IMR-90 (cell line): ENCODE results near the gene ADGRF1. TPM values are rescaled to one million over a fixed set of nuclear protein-coding genes. Genes with fewer than 3 reads are reported as not detected.

ENCODE experiments used
- ATAC-seq: fragments of 200-7000 bp; cut with Tn5 transposase; 2 replicates; pipeline ENCODE4 v1.9.1; 2020; ENCODE audit warnings: low read depth, mild to moderate bottlenecking, moderate library complexity
- BruUV-seq: library from RNA; stranded (reverse); fragments of 400-500 nt; replicated peaks from 2 replicates; lab custom pipeline; 2021; lab: Mats Ljungman, UMichigan
- CTCF ChIA-PET: fragments of 300-600 bp; formaldehyde crosslinking; extraction: SDS; loops from one replicate; lab custom pipeline; 2021; ENCODE audit warnings: antibody characterized with exemption; lab: Yijun Ruan, JAX
- POLR2A ChIA-PET: fragments of 300-600 bp; sonication (Branson Sonifier 250); formaldehyde crosslinking; loops from one replicate; lab custom pipeline; 2022; ENCODE audit warnings: antibody characterized with exemption; ENCODE audit not compliant: unreplicated experiment; lab: Charles Lee
- DNase-seq: peaks from one replicate; pipeline ENCODE4 v3.0.0; 2013
- H2AFZ ChIP-seq: replicated peaks from 2 replicates; pipeline ENCODE3; 2013; ENCODE audit warnings: low read length, mild to moderate bottlenecking; ENCODE audit not compliant: poor library complexity
- H2AK5ac ChIP-seq: 2 replicates; pipeline ENCODE4 v1.6.1; 2013; ENCODE audit warnings: low read depth, low read length, inconsistent platforms
- H2AK9ac ChIP-seq: replicated peaks from 2 replicates; pipeline ENCODE3; 2013; ENCODE audit warnings: mild to moderate bottlenecking, low read depth, low read length, moderate library complexity; ENCODE audit not compliant: poor library complexity
- H2BK120ac ChIP-seq: 2 replicates; pipeline ENCODE4 v1.6.1; 2013; ENCODE audit warnings: low read depth, low read length, inconsistent platforms
- H2BK15ac ChIP-seq: 3 replicates; pipeline ENCODE4 v1.6.1; 2013; ENCODE audit warnings: low read depth, low read length, inconsistent platforms
- H2BK20ac ChIP-seq: 2 replicates; pipeline ENCODE4 v1.6.1; 2013; ENCODE audit warnings: low read depth, mild to moderate bottlenecking, inconsistent platforms, low read length, moderate library complexity
- H2BK5ac ChIP-seq: 2 replicates; pipeline ENCODE4 v1.6.1; 2013; ENCODE audit warnings: mild to moderate bottlenecking, low read depth, low read length, inconsistent platforms; ENCODE audit not compliant: poor library complexity, severe bottlenecking
- H3K14ac ChIP-seq: replicated peaks from 2 replicates; pipeline ENCODE4 v1.6.1; 2013; ENCODE audit warnings: low read depth, low read length, inconsistent platforms
- H3K18ac ChIP-seq: 2 replicates; pipeline ENCODE4 v1.6.1; 2013; ENCODE audit warnings: low read depth, low read length, control low read depth
- H3K23ac ChIP-seq: 2 replicates; pipeline ENCODE4 v1.6.1; 2013; ENCODE audit warnings: low read depth, low read length, inconsistent platforms
- H3K27ac ChIP-seq: 2 replicates; pipeline ENCODE4 v1.5.1; 2013; ENCODE audit warnings: mild to moderate bottlenecking, control low read depth, low read length; ENCODE audit not compliant: insufficient read depth
- H3K27me3 ChIP-seq: 2 replicates; pipeline ENCODE4 v1.6.1; 2013; ENCODE audit warnings: low read length; ENCODE audit not compliant: control insufficient read depth, insufficient read depth
- H3K36me3 ChIP-seq: 2 replicates; pipeline ENCODE4 v1.6.1; 2013; ENCODE audit warnings: low read length, mixed read lengths; ENCODE audit not compliant: control insufficient read depth, insufficient read depth
- H3K4ac ChIP-seq: 2 replicates; pipeline ENCODE4 v1.6.1; 2013; ENCODE audit warnings: low read depth, low read length, inconsistent platforms
- H3K4me1 ChIP-seq: 2 replicates; pipeline ENCODE4 v1.6.1; 2013; ENCODE audit warnings: low read length, mixed read lengths; ENCODE audit not compliant: control insufficient read depth, insufficient read depth
- H3K4me2 ChIP-seq: 2 replicates; pipeline ENCODE4 v1.6.1; 2013; ENCODE audit warnings: low read depth, mild to moderate bottlenecking, control low read depth, low read length, moderate library complexity
- H3K4me3 ChIP-seq: 2 replicates; pipeline ENCODE4 v1.5.1; 2013; ENCODE audit warnings: low read depth, mild to moderate bottlenecking, control low read depth, low read length, moderate library complexity; ENCODE audit not compliant: insufficient read depth
- H3K56ac ChIP-seq: 2 replicates; pipeline ENCODE4 v1.6.1; 2013; ENCODE audit warnings: low read length, inconsistent platforms; ENCODE audit not compliant: insufficient read depth; ENCODE audit errors: extremely low read depth
- H3K79me1 ChIP-seq, 2 experiments: 2 replicates each; pipeline ENCODE4 v1.6.1; 2013; ENCODE audit warnings: low read length in 2 of 2, inconsistent platforms in 1 of 2, low read depth in 1 of 2
- H3K9ac ChIP-seq: 2 replicates; pipeline ENCODE4 v1.6.1; 2013; ENCODE audit warnings: low read depth, low read length, control low read depth
- H3K9me1 ChIP-seq: 2 replicates; pipeline ENCODE4 v1.6.1; 2013; ENCODE audit warnings: low read length, inconsistent platforms; ENCODE audit not compliant: insufficient read depth
- H3K9me3 ChIP-seq: 2 replicates; pipeline ENCODE4 v1.6.1; 2013; ENCODE audit warnings: low read length; ENCODE audit not compliant: control insufficient read depth, insufficient read depth
- H4K20me1 ChIP-seq: 2 replicates; pipeline ENCODE4 v1.6.1; 2013; ENCODE audit warnings: low read length, inconsistent platforms; ENCODE audit not compliant: insufficient read depth
- H4K5ac ChIP-seq: 2 replicates; pipeline ENCODE4 v1.6.1; 2013; ENCODE audit warnings: mild to moderate bottlenecking, low read depth, low read length, control low read depth
- H4K8ac ChIP-seq, 2 experiments: 2 replicates each; pipeline ENCODE4 v1.6.1; 2013; ENCODE audit warnings: low read depth in 2 of 2, low read length in 2 of 2, control low read depth in 1 of 2, inconsistent platforms in 1 of 2
- H4K91ac ChIP-seq: 2 replicates; pipeline ENCODE4 v1.6.1; 2013; ENCODE audit warnings: low read depth, low read length, inconsistent platforms; ENCODE audit not compliant: insufficient read depth
- BHLHE40 ChIP-seq: fragments of 150-350 bp; IDR thresholded peaks from 2 replicates; pipeline ENCODE4 v1.6.1; 2016; ENCODE audit warnings: mild to moderate bottlenecking, low read depth, low read length
- CEBPB ChIP-seq: IDR thresholded peaks from 2 replicates; pipeline ENCODE4 v1.6.1; 2012; ENCODE audit warnings: low read depth, low read length, improper control_type of control experiment
- CHD1 ChIP-seq: IDR thresholded peaks from 2 replicates; pipeline ENCODE4 v1.6.1; 2012; ENCODE audit warnings: low read depth, low read length, improper control_type of control experiment
- FOS ChIP-seq: fragments of 150-350 bp; IDR thresholded peaks from 2 replicates; pipeline ENCODE4 v1.6.1; 2016; ENCODE audit warnings: low read depth, low read length
- MAFK ChIP-seq: IDR thresholded peaks from 2 replicates; pipeline ENCODE4 v1.6.1; 2012; ENCODE audit warnings: low read depth, low read length, improper control_type of control experiment
- MAZ ChIP-seq: IDR thresholded peaks from 2 replicates; pipeline ENCODE4 v1.6.1; 2012; ENCODE audit warnings: low read depth, mild to moderate bottlenecking, low read length, improper control_type of control experiment, moderate library complexity, borderline replicate concordance
- MXI1 ChIP-seq: IDR thresholded peaks from 2 replicates; pipeline ENCODE4 v1.6.1; 2012; ENCODE audit warnings: low read depth, mild to moderate bottlenecking, low read length, moderate library complexity, borderline replicate concordance
- NFE2L2 ChIP-seq: fragments of 150-350 bp; IDR thresholded peaks from 2 replicates; pipeline ENCODE4 v1.6.1; 2016; ENCODE audit warnings: low read depth, mild to moderate bottlenecking, low read length
- POLR2A ChIP-seq: IDR thresholded peaks from 2 replicates; pipeline ENCODE4 v1.6.1; 2012; ENCODE audit warnings: mild to moderate bottlenecking, low read depth, low read length
- RAD21 ChIP-seq: IDR thresholded peaks from 2 replicates; pipeline ENCODE4 v1.6.1; 2012; ENCODE audit warnings: low read length, improper control_type of control experiment
- RCOR1 ChIP-seq: IDR thresholded peaks from 2 replicates; pipeline ENCODE4 v1.6.1; 2012; ENCODE audit warnings: mild to moderate bottlenecking, low read length, improper control_type of control experiment; ENCODE audit not compliant: insufficient replicate concordance
- RFX5 ChIP-seq: IDR thresholded peaks from 2 replicates; pipeline ENCODE4 v1.8.0; 2012; ENCODE audit warnings: low read depth, mild to moderate bottlenecking, low read length, moderate library complexity
- SMC3 ChIP-seq: fragments of 150-350 bp; IDR thresholded peaks from 2 replicates; pipeline ENCODE4 v1.6.1; 2016; ENCODE audit warnings: low read depth, mild to moderate bottlenecking, antibody characterized with exemption, low read length, moderate library complexity
- WGBS, 2 experiments: methylation state at CpG; one replicate each; pipeline versions ENCODE4 v1.1.5 to v1.1.7; 2013; ENCODE audit warnings: missing lambda C conversion rate in 2 of 2; ENCODE audit not compliant: insufficient read length in 1 of 2; ENCODE audit errors: extremely low coverage in 2 of 2; 5-methylcytosine and 5-hydroxymethylcytosine counted together
- dilution Hi-C: fragments of 300-500 bp; cut with HindIII; formaldehyde crosslinking; loops from one replicate; pipeline ENCODE4 v1.14.3; 2018; ENCODE audit warnings: low sequenced_read_pairs; ENCODE audit not compliant: unreplicated experiment
- in situ Hi-C: fragments of 300-500 bp; cut with MboI; formaldehyde crosslinking; loops from 3 replicates; pipeline ENCODE4 v1.14.3; 2019; ENCODE audit warnings: low sequenced_read_pairs, inconsistent platforms, mixed read lengths
- intact Hi-C: fragments of 100-400 bp; cut with micrococcal nuclease; formaldehyde crosslinking; loops from 2 replicates; pipeline ENCODE4 v1.10.0; 2022
- polyA plus RNA-seq, 3 experiments: library from polyadenylated mRNA; depleted of rRNA; stranded (reverse); fragments of >200 nt; gene quantifications; 2 replicates each; pipeline ENCODE4 v1.2.3, GENCODE V29; 2012; ENCODE audit warnings: low replicate concordance in 1 of 3
- total RNA-seq: library from RNA; depleted of rRNA; stranded (reverse); fragments of >200 nt; gene quantifications from 2 replicates; pipeline ENCODE4 v1.2.3, GENCODE V29; 2012
- TF ChIP-seq, protein P1 (sequence below): fragments of 150-350 bp; IDR thresholded peaks from 2 replicates; pipeline ENCODE4 v1.6.1; 2016; ENCODE audit warnings: low read depth, mild to moderate bottlenecking, low read length, moderate library complexity, borderline replicate concordance
- TF ChIP-seq, protein P2 (sequence below): conservative IDR thresholded peaks from 2 replicates; pipeline ENCODE4 v1.5.1; 2012; ENCODE audit warnings: mild to moderate bottlenecking, low read depth, low read length, improper control_type of control experiment

Gene ADGRF1
- total and polyA plus RNA-seq, 2 of the 4 experiments (the other 2 are of a cell fraction), result not detected

DNA sequence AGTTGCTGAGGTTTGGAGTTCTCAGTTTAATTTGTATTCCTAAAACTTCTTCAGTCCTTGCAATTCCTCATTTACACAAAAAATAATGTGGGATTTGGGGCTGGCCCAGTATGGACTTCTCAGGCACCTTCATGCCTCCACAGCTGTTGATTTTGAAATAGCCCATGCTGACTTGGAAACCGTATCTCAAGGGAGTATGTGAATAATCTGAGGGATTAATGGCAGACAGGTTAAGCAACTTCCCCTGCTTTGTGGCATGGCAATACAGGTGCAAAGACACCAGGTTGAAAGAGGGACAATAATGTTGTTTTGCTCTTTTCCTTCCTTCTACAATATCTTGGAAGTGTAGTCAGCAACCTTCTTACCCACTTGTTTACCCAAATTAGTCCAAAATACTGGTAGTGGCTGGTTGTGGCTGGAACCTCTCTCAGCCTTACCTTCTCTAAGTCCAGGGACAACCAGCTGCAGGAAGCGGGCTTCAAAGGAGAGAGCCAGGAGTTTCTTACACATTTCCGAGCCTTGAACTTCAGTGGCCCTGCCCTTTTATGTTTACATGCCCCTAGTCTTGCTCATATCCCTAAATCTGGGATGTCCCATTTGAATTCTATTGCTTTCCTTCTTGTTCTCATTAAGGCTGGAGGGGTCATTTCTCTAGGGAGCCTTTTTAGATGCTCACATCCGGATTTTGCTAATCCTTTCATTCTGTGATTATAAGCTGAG, 44.1 kb upstream of the ADGRF1 start:
- Histone ChIP-seq H3K9me3 (no peaks in the 10 kb centered on the region), H3K27me3 (peaks cover 13% of the 10 kb centered on the region), H3K36me3 (no peaks in the 10 kb centered on the region), H3K9me1 (no peaks in the 10 kb centered on the region), H3K18ac (no peak overlapping the region), H2AFZ (no peak overlapping the region), H2BK120ac (no peak overlapping the region), H4K8ac (no peak overlapping the region), H2AK9ac (no peak overlapping the region), H3K9ac (no peak overlapping the region), H2BK5ac (no peak overlapping the region), H2BK20ac (no peak overlapping the region), H3K14ac (no peak overlapping the region), H3K23ac (no peak overlapping the region), H2AK5ac (no peak overlapping the region), H3K4ac (no peak overlapping the region), H3K27ac (no peak overlapping the region), H3K79me1 (no peaks in the 10 kb centered on the region), H3K4me3 (no peak overlapping the region), H4K91ac (no peak overlapping the region), H4K20me1 (no peaks in the 10 kb centered on the region), H3K4me1 (no peaks in the 10 kb centered on the region), H2BK15ac (no peak overlapping the region), H3K56ac (no peak overlapping the region), H3K4me2 (no peak overlapping the region), H4K5ac (no peak overlapping the region)
- WGBS, 2 experiments, result no CpG with 5 or more reads among the region's 4 CpGs
- in situ Hi-C loops (no loop called here), intact Hi-C loops (no loop called here), dilution Hi-C loops (no loop called here)
- no peak for ATAC-seq
- POLR2A ChIA-PET, result no interaction called here
- DNase-seq, result no peak
- no TSS peak for BruUV-seq
- no peak for TF ChIP-seq CEBPB
- TF ChIP-seq RFX5, result no peak
- TF ChIP-seq, protein P1, sequence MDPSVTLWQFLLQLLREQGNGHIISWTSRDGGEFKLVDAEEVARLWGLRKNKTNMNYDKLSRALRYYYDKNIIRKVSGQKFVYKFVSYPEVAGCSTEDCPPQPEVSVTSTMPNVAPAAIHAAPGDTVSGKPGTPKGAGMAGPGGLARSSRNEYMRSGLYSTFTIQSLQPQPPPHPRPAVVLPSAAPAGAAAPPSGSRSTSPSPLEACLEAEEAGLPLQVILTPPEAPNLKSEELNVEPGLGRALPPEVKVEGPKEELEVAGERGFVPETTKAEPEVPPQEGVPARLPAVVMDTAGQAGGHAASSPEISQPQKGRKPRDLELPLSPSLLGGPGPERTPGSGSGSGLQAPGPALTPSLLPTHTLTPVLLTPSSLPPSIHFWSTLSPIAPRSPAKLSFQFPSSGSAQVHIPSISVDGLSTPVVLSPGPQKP, result no peak
- TF ChIP-seq FOS, result no peak
- TF ChIP-seq SMC3, result no peak
- no peak for TF ChIP-seq RAD21
- no peak for TF ChIP-seq MAFK
- TF ChIP-seq CHD1, result no peak
- no peak for TF ChIP-seq RCOR1
- TF ChIP-seq MXI1, result no peak
- TF ChIP-seq BHLHE40, result no peak
- TF ChIP-seq POLR2A, result no peak
- no peak for TF ChIP-seq NFE2L2
- TF ChIP-seq MAZ, result no peak
- TF ChIP-seq, protein P2, sequence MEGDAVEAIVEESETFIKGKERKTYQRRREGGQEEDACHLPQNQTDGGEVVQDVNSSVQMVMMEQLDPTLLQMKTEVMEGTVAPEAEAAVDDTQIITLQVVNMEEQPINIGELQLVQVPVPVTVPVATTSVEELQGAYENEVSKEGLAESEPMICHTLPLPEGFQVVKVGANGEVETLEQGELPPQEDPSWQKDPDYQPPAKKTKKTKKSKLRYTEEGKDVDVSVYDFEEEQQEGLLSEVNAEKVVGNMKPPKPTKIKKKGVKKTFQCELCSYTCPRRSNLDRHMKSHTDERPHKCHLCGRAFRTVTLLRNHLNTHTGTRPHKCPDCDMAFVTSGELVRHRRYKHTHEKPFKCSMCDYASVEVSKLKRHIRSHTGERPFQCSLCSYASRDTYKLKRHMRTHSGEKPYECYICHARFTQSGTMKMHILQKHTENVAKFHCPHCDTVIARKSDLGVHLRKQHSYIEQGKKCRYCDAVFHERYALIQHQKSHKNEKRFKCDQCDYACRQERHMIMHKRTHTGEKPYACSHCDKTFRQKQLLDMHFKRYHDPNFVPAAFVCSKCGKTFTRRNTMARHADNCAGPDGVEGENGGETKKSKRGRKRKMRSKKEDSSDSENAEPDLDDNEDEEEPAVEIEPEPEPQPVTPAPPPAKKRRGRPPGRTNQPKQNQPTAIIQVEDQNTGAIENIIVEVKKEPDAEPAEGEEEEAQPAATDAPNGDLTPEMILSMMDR, result no peak
- CTCF ChIA-PET, result no interaction called here
